NK-92 treated with Interleukin-12 subunit alpha and Interleukin-12 subunit beta, amount 100 ng/mL, for 24 hours (cell line): ENCODE data around the gene PARP6.

Experiments used
- DNase-seq: peaks from one replicate; lab custom pipeline; 2025; lab: John Stamatoyannopoulos, UW

PARP6 gene

DNA sequence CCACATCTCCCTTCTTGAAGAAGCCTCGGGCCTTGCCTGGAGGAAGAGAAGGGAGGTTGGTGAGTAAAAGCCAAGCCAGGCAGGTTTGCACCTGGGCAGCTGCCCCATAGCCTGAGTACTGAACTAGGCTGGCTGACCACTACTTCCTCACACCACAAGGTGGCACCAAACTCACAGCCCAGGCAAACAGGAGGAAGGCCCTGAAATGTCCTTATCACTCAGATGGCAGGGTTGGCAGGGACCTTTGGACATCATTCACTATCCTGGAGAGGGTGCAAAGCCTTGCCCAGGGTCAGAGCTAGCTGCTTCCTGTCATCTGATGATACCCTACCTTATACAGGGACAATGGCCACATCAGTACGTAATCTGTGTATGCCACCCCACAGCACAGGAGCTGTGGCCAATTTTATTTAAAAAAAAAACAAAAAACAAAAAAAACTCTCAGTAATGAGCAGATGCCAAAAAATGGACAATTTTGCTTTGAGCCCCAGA, 72.6 kb downstream of the PARP6 start:
- peak; percentile 31 for DNase-seq

DNA sequence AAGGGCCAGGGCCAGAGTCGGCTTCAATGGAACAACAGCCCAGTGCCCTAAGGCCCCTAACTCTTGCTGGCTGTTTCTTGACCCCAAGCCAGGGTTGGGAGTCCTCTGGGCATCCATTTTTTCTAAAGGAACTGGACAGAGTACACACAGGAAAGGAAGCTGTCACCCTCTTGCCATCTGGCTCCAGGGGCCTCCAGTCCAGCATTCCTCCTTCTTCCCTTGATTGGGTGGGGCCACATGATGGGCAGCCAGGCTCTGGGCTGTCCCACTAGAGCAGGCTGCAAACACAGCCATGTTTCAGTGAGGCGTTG, 73.2 kb downstream of the PARP6 start:
- no peak for DNase-seq

GRCh38 chr15:72198356-72199204, 73.8 kb downstream of the PARP6 start:
- no peak for DNase-seq

- no peak for DNase-seq
Measured at GRCh38 chr15:72197460-72198355, 74.6 kb downstream of the PARP6 start, which contains the start of gene GRAMD2A. GRAMD2A (minus strand) TSS chr15:72197787.

GRCh38 chr15:72197041-72197459, 75.3 kb downstream of the PARP6 start:
- DNase-seq, result no peak

DNA sequence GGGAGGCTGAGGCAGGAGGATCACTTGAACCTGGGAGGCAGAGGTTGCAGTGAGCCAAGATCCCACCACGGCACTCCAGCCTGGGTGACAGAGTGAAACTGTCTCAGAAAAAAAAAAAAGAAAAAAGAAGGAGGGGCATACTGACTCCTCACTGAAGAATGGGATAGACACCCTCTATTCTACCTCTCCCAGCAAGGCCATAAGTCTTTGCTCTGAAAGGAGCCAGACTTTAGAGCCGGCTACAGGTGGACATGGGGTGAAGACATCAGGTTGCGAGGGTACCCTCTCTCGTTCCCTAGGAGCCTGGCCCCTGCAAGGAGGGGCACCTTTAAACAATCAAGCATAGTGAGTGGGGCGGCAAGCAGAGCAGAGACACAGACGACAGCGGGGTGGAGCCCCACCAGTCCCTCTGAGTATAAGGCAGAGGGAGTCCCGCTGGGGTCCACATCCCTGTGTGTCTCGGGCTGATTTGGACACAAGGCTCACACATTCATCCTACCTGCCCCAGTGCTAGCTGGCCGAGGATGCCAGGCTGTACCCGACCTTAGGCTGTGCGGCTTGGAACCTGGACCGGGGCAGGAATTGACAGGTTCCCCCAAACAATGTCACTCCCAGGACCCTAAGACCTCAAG, 75.8 kb downstream of the PARP6 start:
- DNase-seq, result no peak

DNA sequence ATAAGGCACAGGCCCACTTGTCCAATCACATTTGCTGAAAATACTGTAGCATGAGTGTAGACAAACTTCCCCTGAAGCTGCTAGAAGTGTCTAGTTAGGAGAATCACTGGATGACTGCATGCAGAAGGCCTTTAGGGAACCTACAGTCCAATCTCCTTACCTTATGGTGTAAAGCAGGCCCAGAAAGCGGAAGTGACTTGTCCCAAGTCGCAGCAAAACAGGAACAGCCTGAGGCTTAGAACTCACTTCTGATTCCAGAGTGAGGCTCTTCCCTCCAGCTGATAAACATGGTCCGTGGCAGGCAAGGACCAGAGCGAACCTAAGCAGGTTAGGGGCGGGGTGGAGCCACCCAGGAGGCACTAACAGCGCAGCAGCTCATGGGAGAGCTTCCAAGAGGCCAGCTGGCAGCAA, 77.2 kb downstream of the PARP6 start:
- DNase-seq, result no peak

DNA sequence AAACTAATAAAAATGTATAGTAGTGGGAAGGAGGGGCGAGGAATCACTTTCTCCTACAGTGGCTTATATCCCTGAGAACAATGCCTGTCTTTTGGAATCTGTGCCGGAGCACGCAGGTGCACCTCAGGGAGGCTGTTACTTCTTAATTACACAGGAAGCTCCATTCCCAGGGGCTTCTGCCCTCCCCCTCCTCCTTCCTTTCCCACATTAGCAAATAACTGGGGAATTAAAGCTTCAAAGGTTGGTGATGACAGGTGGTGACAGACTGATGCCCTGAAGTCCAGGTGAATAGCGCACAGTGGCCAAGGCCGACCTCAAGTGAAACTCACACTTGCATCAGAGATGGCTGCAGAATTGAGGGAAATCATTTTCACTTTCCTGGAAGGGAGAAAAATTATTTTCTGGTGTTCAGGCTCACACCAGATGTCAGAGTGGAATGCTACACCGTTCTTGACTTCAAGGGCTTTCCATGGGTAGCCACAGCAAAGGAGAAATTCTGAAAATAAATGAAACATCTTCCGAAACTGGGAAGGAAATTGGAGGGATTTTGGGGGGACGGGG, 78.4 kb downstream of the PARP6 start:
- no peak for DNase-seq

GRCh38 chr15:72192416-72192815, 79.9 kb downstream of the PARP6 start:
- no peak for DNase-seq
